Measurements from ENCODE around the gene DRAXIN.

DRAXIN gene

DNA sequence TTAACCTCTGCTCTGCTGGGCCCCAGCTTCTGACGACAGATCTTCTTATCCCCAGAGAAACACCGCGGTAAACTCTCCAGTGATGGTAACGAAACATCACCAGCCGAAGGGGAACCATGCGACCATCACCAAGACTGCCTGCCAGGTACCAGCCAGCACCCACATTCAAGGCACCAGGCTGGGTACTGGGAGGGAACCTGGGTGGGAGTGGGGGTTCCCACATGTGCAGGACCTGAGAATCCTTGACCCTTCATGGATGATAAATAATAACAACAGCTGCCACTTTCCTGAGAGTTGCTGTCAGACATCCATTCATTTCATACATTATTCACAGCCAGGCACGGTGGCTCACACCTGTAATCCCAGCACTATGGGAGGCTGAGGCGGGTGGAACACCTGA is 20.8 kb downstream of the DRAXIN start:
- DNase-seq = no peak

DNA sequence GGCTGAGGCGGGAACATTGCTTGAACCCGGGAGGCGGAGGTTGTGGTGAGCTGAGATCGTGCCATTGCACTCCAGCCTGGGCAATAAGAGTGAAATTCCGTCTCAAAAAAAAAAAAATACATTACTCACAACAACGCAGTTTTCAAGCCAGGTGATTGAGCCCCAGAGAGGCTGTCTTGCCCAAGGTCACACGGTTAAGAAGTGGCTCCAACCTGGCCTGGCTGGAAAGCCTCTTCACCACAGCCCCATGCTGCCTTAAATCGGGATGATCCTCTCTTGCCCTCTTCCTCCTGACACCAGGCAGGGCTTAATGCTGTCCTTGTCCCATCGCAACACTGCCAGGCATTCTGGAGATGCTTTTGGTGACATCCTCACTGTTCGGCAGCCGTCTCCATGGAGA is 21.6 kb downstream of the DRAXIN start:
- DNase-seq = no peak

- no peak for DNase-seq
These were observed 23.5 kb downstream of the DRAXIN start for GRCh38 chr1:11714831-11715575.

- DNase-seq = peak; percentile 84 to 89 (median 89)
These were observed 28.0 kb downstream of the DRAXIN start for GRCh38 chr1:11719313-11720032.

GRCh38 chr1:11720033-11720376 is 28.5 kb downstream of the DRAXIN start:
- no peak for DNase-seq

DNA sequence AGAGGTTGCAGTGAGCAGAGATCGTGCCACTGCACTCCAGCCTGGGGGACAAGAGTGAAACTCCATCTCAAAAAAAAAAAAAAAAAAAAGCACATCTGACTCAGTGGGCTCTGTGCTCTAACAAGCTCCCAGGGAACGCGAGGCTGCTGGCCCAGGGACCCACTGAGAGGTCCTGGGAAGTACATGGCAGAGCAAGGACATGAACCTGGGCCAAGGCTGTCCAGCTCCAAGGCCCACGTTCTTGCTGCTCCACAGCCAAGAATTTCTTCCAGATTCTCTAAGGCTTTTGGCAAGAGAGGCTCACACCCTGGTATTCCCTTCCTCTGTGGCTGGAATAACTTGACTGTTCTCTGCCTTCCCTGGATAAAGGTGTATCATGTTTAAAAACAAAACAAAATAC is 29.0 kb downstream of the DRAXIN start:
- no peak for DNase-seq

GRCh38 chr1:11721311-11721710 is 29.8 kb downstream of the DRAXIN start:
- DNase-seq = no peak

DNA sequence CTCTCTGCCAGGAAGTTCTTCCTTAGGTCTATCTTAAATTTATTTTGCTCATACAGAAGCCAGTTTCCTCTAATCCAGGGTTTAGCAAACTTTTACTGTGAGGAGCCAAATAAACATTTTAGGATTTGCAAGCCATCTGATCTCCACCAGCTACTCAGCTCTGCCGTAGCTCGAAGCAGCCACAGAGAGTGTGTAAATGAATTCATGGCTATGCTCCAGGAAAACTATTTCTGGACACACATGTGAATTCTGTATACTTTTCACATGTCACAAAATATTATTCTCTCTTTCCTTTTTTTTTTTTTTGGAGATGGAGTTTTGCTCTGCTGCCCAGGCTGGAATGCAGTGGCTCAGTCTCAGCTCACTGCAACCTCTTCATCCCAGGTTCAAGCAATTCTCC is 31.0 kb downstream of the DRAXIN start:
- DNase-seq = no peak

DNA sequence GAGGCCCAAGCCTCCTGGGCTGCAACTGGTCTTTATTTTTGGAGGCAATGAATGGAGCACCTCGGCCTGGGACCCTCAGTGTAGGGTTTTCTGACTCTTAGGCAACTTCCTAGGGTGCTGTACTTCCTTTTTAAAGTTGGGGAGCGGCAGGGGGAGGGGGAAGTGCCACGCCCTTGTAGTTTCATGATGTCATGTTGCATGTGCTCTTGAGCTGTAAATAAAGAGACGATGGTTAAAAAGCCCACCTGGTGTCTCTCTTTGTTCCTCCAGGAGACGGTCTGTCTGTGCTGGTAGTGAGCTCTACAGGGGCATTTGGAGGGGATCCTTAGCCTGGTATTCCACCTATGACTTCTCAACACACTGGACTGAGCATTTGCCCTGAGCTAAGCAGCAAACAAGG is 34.1 kb downstream of the DRAXIN start:
- DNase-seq = peak; percentile 46 to 49 (median 46)

GRCh38 chr1:11727119-11727518 is 35.6 kb downstream of the DRAXIN start:
- DNase-seq = no peak

GRCh38 chr1:11728126-11728806 is 36.8 kb downstream of the DRAXIN start:
- no peak for DNase-seq

DNA sequence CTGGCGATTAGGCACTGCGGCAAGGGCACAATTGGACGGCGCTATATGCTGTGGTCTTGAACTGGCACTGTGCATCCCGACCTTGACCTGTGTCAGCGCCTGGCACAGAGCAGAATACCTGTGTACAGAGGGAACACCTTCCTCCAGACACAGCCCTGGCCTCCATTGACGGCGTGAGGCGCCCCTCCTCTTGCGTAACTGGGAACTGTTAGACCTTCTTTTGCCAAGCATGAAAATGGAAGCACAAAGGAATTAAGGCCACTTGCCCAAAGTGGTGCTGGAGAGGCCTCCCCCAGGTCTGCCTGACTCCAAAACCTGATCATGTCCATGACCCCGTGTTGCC is 37.6 kb downstream of the DRAXIN start:
- no peak for DNase-seq

- DNase-seq = peak in 2 of 3 donors; percentile 20 to 52
These were observed 38.3 kb downstream of the DRAXIN start for GRCh38 chr1:11729498-11730428.

DNA sequence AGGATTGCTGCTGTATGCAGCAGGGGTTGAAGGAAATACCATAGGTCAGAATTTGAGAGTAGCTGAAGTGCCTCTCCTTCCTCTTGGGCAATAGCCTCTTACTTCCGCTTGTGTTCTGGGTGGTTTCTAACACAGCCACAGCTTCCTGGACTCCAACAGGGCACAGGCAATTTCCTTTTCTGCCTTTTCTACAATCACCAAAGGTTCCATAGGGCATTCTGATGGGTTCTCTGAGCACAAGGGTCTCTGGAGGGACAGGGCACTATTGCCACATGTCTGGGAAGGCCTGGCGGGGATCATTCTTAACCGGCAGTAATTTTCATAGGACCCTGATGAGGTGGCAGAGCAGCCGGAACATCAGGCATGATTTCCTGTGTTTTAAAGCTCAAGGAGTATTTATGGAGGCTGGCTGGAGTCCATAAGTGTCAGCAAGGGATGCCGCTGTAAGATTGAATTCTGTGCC is 39.0 kb downstream of the DRAXIN start:
- DNase-seq = peak; percentile 82 to 91 (median 89)

DNA sequence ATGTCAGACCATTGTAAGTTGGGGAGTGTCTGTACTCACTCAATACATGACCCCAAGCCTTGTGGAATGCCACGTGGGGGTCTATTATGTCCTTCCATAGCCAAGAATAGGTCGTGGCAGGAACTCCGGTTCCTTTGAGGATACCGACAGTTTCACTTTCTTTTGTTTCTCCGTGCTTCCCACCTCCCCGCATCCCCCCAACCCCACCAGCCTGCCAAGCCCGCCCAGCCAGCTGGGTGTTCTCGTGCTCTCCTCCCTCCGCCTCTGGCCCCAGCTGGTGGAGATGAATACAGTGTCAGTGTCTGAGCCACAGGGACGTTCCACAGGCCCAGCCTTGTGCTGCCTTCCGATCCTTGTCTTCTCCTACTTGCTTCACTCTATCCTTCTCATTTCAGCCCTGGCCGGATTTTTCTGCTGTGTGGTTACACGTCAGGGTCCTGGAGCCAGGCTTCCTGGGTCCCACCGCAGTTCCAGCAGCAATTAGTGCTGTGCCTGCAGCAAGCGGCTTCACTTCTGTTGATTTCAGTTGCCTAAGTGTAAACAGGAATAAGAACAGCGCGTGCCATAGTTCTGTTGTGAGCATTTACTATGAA is 40.3 kb downstream of the DRAXIN start:
- peak; percentile 60 to 84 (median 72) for DNase-seq

DNA sequence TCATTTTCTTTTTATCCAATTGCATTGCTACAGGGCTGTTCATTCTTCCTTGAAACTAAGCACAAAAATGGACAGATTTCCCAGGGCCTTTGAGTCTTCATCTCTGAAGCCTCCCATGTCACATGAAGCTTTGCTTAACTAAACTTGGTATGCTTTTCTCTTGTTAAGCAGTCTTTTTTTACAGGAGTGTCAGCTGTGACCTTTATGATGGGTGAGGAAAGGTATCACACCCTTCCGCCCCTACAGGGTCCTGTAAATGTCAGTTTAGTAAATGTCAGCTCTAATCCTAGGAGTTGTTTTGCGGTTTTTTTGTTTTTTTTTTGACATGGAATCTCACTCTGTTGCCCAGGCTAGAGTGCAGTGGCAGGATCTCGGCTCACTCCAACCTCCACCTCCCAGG is 41.8 kb downstream of the DRAXIN start:
- DNase-seq = no peak

DNA sequence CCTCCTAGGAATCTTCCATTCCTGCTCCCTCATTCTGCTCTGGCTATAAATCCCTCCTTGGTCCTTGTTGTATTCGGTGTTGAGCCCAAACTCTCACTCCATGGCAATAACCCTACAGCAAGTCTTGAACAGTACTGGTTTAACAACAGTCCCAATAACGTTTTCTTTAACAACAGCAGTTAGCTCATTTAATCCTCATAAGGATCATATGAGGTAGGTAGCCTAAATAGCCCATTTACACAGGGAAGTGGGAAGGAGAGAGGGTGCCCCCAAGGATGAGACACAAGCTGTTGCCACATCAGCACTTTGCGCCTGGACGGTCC is 44.0 kb downstream of the DRAXIN start:
- DNase-seq = no peak

- DNase-seq = peak; percentile 94 to 97 (median 97)
These were observed 44.6 kb downstream of the DRAXIN start, which contains the start of gene AGTRAP for GRCh38 chr1:11735854-11736745. Gene AGTRAP, plus strand, starts transcription at chr1:11736136. Its CDS starts 73 bp downstream, at chr1:11736209.

GRCh38 chr1:11736746-11737639 is 45.5 kb downstream of the DRAXIN start:
- DNase-seq = peak; percentile 96 to 99 (median 98)

GRCh38 chr1:11738096-11738495 is 46.6 kb downstream of the DRAXIN start:
- no peak for DNase-seq
